ENCODE results near the gene BDH1. TPM values are rescaled to one million over a fixed set of nuclear protein-coding genes. Genes with fewer than 3 reads are reported as not detected.

Gene BDH1
- total and polyA plus RNA-seq, 2 of the 13 experiments (the other 11 are each of a cell fraction or from before 2014, with no cell fraction given), result 21.2 to 71.9 TPM

DNA sequence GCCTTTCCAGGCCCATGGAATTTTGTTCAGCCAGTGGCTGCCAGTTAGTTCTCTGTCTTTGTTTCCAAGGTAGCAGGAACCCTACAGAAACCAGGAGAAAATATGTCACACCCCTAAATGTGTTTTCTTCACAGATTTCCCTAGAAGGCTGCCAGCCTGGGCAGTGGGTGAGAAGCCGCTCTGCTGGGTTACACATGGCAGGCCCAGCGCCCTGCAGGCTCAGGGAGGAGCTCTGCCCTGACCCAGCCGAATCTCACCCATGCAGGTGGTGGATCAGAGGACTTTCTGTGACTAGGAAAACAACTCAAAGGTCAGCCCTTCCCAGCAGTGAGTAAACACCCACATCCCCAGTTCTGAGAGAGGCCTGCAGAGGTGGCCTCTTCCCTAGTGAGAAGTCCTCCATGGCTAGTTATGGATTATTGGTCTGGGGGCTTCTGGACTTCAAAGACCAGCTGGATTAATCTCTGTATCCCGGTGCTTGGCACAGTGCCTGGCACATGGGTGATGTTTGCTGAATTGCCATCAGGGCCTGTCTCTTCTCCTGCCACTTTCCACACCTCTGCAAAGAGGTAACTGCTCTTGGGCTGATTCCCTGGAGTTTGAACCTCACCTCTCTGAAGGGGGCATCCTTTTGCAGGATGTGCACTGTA lies 34.7 kb upstream of the BDH1 start (continued):
- TF ChIP-seq RBM39 (IDR thresholded peaks at IDR 0.05; ENCODE audit: low read depth, low read length, poor library complexity, severe bottlenecking) (no peak), ZNF567 (CRISPR knock-in tag; IDR thresholded peaks at IDR 0.05; ENCODE audit: borderline replicate concordance) (no peak), ZNF124 (CRISPR knock-in tag; IDR thresholded peaks at IDR 0.05) (peak; percentile 66), PAF1 (CRISPR knock-in tag; IDR thresholded peaks at IDR 0.05) (no peak), SKI (IDR thresholded peaks at IDR 0.05; ENCODE audit: partially characterized antibody) (peak; percentile 78), ZNF672 (CRISPR knock-in tag; IDR thresholded peaks at IDR 0.05) (no peak), PITX1 (CRISPR knock-in tag; IDR thresholded peaks at IDR 0.05) (peak; percentile 96), ZFP36L2 (CRISPR knock-in tag; IDR thresholded peaks at IDR 0.05) (no peak)
- TF ChIP-seq, protein P1, sequence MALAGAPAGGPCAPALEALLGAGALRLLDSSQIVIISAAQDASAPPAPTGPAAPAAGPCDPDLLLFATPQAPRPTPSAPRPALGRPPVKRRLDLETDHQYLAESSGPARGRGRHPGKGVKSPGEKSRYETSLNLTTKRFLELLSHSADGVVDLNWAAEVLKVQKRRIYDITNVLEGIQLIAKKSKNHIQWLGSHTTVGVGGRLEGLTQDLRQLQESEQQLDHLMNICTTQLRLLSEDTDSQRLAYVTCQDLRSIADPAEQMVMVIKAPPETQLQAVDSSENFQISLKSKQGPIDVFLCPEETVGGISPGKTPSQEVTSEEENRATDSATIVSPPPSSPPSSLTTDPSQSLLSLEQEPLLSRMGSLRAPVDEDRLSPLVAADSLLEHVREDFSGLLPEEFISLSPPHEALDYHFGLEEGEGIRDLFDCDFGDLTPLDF (CRISPR knock-in tag; IDR thresholded peaks at IDR 0.05), result no peak
- TF ChIP-seq, protein P2, sequence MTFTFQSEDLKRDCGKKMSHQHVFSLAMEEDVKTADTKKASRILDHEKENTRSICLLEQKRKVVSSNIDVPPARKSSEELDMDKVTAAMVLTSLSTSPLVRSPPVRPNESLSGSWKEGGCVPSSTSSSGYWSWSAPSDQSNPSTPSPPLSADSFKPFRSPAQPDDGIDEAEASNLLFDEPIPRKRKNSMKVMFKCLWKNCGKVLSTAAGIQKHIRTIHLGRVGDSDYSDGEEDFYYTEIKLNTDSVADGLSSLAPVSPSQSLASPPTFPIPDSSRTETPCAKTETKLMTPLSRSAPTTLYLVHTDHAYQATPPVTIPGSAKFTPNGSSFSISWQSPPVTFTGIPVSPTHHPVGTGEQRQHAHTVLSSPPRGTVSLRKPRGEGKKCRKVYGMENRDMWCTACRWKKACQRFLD (CRISPR knock-in tag; IDR thresholded peaks at IDR 0.05; ENCODE audit: borderline replicate concordance), result 0 out of 2 replicates have a peak, but pooled peaks have one; percentile 25
- TF ChIP-seq, protein P3, sequence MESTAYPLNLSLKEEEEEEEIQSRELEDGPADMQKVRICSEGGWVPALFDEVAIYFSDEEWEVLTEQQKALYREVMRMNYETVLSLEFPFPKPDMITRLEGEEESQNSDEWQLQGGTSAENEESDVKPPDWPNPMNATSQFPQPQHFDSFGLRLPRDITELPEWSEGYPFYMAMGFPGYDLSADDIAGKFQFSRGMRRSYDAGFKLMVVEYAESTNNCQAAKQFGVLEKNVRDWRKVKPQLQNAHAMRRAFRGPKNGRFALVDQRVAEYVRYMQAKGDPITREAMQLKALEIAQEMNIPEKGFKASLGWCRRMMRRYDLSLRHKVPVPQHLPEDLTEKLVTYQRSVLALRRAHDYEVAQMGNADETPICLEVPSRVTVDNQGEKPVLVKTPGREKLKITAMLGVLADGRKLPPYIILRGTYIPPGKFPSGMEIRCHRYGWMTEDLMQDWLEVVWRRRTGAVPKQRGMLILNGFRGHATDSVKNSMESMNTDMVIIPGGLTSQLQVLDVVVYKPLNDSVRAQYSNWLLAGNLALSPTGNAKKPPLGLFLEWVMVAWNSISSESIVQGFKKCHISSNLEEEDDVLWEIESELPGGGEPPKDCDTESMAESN (CRISPR knock-in tag; conservative IDR thresholded peaks at IDR 0.05), result 0 out of 2 replicates have a peak, but pooled peaks have one; percentile 37
- TF ChIP-seq, protein P4, sequence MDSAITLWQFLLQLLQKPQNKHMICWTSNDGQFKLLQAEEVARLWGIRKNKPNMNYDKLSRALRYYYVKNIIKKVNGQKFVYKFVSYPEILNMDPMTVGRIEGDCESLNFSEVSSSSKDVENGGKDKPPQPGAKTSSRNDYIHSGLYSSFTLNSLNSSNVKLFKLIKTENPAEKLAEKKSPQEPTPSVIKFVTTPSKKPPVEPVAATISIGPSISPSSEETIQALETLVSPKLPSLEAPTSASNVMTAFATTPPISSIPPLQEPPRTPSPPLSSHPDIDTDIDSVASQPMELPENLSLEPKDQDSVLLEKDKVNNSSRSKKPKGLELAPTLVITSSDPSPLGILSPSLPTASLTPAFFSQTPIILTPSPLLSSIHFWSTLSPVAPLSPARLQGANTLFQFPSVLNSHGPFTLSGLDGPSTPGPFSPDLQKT (CRISPR knock-in tag; IDR thresholded peaks at IDR 0.05; ENCODE audit: borderline replicate concordance), result no peak
- TF ChIP-seq, protein P5, sequence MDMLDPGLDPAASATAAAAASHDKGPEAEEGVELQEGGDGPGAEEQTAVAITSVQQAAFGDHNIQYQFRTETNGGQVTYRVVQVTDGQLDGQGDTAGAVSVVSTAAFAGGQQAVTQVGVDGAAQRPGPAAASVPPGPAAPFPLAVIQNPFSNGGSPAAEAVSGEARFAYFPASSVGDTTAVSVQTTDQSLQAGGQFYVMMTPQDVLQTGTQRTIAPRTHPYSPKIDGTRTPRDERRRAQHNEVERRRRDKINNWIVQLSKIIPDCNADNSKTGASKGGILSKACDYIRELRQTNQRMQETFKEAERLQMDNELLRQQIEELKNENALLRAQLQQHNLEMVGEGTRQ (IDR thresholded peaks at IDR 0.05; ENCODE audit: low read depth, low read length), result no peak
- TF ChIP-seq, protein P5 (CRISPR knock-in tag; IDR thresholded peaks at IDR 0.05; ENCODE audit: borderline replicate concordance), result no peak
- TF ChIP-seq, protein P6, sequence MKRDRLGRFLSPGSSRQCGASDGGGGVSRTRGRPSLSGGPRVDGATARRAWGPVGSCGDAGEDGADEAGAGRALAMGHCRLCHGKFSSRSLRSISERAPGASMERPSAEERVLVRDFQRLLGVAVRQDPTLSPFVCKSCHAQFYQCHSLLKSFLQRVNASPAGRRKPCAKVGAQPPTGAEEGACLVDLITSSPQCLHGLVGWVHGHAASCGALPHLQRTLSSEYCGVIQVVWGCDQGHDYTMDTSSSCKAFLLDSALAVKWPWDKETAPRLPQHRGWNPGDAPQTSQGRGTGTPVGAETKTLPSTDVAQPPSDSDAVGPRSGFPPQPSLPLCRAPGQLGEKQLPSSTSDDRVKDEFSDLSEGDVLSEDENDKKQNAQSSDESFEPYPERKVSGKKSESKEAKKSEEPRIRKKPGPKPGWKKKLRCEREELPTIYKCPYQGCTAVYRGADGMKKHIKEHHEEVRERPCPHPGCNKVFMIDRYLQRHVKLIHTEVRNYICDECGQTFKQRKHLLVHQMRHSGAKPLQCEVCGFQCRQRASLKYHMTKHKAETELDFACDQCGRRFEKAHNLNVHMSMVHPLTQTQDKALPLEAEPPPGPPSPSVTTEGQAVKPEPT (CRISPR knock-in tag; IDR thresholded peaks at IDR 0.05; ENCODE audit: low read depth), result no peak
- TF ChIP-seq, protein P7, sequence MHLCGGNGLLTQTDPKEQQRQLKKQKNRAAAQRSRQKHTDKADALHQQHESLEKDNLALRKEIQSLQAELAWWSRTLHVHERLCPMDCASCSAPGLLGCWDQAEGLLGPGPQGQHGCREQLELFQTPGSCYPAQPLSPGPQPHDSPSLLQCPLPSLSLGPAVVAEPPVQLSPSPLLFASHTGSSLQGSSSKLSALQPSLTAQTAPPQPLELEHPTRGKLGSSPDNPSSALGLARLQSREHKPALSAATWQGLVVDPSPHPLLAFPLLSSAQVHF (CRISPR knock-in tag; IDR thresholded peaks at IDR 0.05), result no peak
